Natural killer cell (primary cell): ENCODE data around the gene MUC5AC. TPM values are rescaled to one million over a fixed set of nuclear protein-coding genes. Genes with fewer than 3 reads are reported as not detected.

Experiments used
- ATAC-seq, 3 donors: fragments of 150-1000 bp in 2 of 3; fragments of 200-7000 bp in 1 of 3; cut with Tn5 transposase; 1 replicate in 1 of 3; 2 replicates in 2 of 3; pipeline ENCODE4 v1.10.0; 2021; ENCODE audit warnings: mild to moderate bottlenecking in 2 of 3, moderate library complexity in 2 of 3
- DNase-seq, 2 donors: peaks; one replicate each; pipeline versions ENCODE4 v3.0.0 to v3.0.0-alpha.2; 2013 to 2021; ENCODE audit warnings: mixed read lengths in 1 of 2
- H3K27ac ChIP-seq: one replicate; pipeline ENCODE4 v1.5.1; 2013; ENCODE audit warnings: mild to moderate bottlenecking, low read length
- H3K27me3 ChIP-seq: one replicate; pipeline ENCODE4 v1.6.1; 2013; ENCODE audit warnings: low read length; ENCODE audit not compliant: control insufficient read depth, insufficient read depth
- H3K36me3 ChIP-seq: one replicate; pipeline ENCODE4 v1.6.1; 2013; ENCODE audit warnings: low read length; ENCODE audit not compliant: control insufficient read depth, insufficient read depth
- H3K4me1 ChIP-seq: one replicate; pipeline ENCODE4 v1.6.1; 2013; ENCODE audit warnings: low read length; ENCODE audit not compliant: control insufficient read depth, insufficient read depth
- H3K4me3 ChIP-seq: one replicate; pipeline ENCODE4 v1.5.1; 2013; ENCODE audit warnings: low read length
- H3K9me3 ChIP-seq: one replicate; pipeline ENCODE4 v1.6.1; 2013; ENCODE audit warnings: low read length; ENCODE audit not compliant: control insufficient read depth, insufficient read depth
- H3K27ac Mint-ChIP-seq, 2 donors: one replicate each; pipeline ENCODE4 v1.8.0; 2022; ENCODE audit warnings: mild to moderate bottlenecking in 2 of 2, mixed read lengths in 2 of 2, moderate library complexity in 1 of 2
- H3K27me3 Mint-ChIP-seq, 2 donors: one replicate each; pipeline ENCODE4 v1.8.0; 2022; ENCODE audit warnings: low read depth in 2 of 2, mixed read lengths in 2 of 2
- H3K36me3 Mint-ChIP-seq: one replicate; pipeline ENCODE4 v1.8.0; 2022; ENCODE audit warnings: mixed read lengths
- H3K4me1 Mint-ChIP-seq, 2 donors: one replicate each; pipeline ENCODE4 v1.8.0; 2022; ENCODE audit warnings: mixed read lengths in 2 of 2
- H3K4me3 Mint-ChIP-seq: one replicate; pipeline ENCODE4 v1.8.0; 2022; ENCODE audit warnings: mild to moderate bottlenecking, moderate library complexity, mixed read lengths
- H3K9me3 Mint-ChIP-seq, 2 donors: one replicate each; pipeline ENCODE4 v1.8.0; 2022; ENCODE audit warnings: mixed read lengths in 2 of 2
- CTCF ChIP-seq: fragments of 200-600 bp; IDR thresholded peaks from one replicate; pipeline ENCODE4 v1.8.0; 2022; ENCODE audit warnings: antibody characterized with exemption
- WGBS: methylation state at CpG from one replicate; pipeline ENCODE4 v1.1.7; 2013; ENCODE audit warnings: missing lambda C conversion rate; ENCODE audit not compliant: insufficient coverage; 5-methylcytosine and 5-hydroxymethylcytosine counted together
- intact Hi-C: fragments of 100-400 bp; cut with micrococcal nuclease; formaldehyde crosslinking; loops from one replicate; pipeline ENCODE4 v1.14.2; 2022
- total RNA-seq, 4 donors: library from RNA; stranded (reverse); fragments of 120-200 nt in 1 of 4; gene quantifications; one replicate each; pipeline versions ENCODE4 v1.2.3 to v1.2.4, GENCODE V29; 2013 to 2022

The MUC5AC gene
- total RNA-seq, 3 donors from 2014 or later (not counting 1 experiment from before 2014, with no cell fraction given) = not detected

GRCh38 chr11:1218788-1219445, 61.2 kb downstream of the MUC5AC start:
- no peak overlapping the region for H3K27ac ChIP-seq
- peaks cover 0 to 2% of the 10 kb centered on the region in 2 donors for H3K27me3 Mint-ChIP-seq
- H3K36me3 ChIP-seq = no peaks in the 10 kb centered on the region
- no peaks in the 10 kb centered on the region for H3K9me3 Mint-ChIP-seq
- no peak overlapping the region for H3K27ac Mint-ChIP-seq
- WGBS = 87% methylated on average over 16 of the region's 16 CpGs
- no peak overlapping the region for H3K4me3 ChIP-seq
- H3K4me1 ChIP-seq = no peaks in the 10 kb centered on the region
- no peaks in the 10 kb centered on the region for H3K36me3 Mint-ChIP-seq
- no peak for DNase-seq
- no peaks in the 10 kb centered on the region for H3K27me3 ChIP-seq
- no peak for ATAC-seq
- H3K4me3 Mint-ChIP-seq = no peak overlapping the region
- intact Hi-C loops = no loop called here
- H3K9me3 ChIP-seq = no peaks in the 10 kb centered on the region
- H3K4me1 Mint-ChIP-seq = no peaks in the 10 kb centered on the region
- TF ChIP-seq CTCF = no peak

DNA sequence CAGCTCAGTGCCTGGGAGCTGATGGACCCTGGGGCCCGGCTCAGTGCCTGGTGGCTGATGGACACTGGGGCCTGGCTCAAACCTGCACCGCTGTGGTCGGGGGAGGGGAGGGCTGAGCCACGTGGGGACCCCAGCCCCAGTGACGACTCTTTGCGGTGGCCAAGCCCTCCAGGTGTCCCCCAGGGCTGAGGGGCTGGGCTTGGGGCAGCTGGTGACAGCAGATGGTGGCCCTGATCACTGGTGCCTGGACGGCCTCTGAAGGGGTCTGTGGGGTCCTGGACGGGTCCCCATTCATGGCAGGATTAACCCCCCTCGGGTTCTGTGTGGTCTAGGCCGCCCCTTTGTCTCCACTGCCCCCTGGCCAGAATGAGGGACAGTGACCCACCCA, 61.7 kb downstream of the MUC5AC start:
- Histone ChIP-seq H3K36me3 (no peaks in the 10 kb centered on the region), H3K27ac (no peak overlapping the region), H3K9me3 (no peaks in the 10 kb centered on the region), H3K4me3 (no peak overlapping the region), H3K27me3 (no peaks in the 10 kb centered on the region), H3K4me1 (no peaks in the 10 kb centered on the region)
- H3K9me3 Mint-ChIP-seq = no peaks in the 10 kb centered on the region
- no peak for ATAC-seq
- no peaks in the 10 kb centered on the region for H3K36me3 Mint-ChIP-seq
- no peak for TF ChIP-seq CTCF
- 74% methylated on average over 10 of the region's 10 CpGs for WGBS
- H3K4me3 Mint-ChIP-seq = no peak overlapping the region
- no peaks in the 10 kb centered on the region for H3K4me1 Mint-ChIP-seq
- DNase-seq = no peak
- no peaks in the 10 kb centered on the region for H3K27me3 Mint-ChIP-seq
- intact Hi-C loops = no loop called here
- no peak overlapping the region for H3K27ac Mint-ChIP-seq

DNA sequence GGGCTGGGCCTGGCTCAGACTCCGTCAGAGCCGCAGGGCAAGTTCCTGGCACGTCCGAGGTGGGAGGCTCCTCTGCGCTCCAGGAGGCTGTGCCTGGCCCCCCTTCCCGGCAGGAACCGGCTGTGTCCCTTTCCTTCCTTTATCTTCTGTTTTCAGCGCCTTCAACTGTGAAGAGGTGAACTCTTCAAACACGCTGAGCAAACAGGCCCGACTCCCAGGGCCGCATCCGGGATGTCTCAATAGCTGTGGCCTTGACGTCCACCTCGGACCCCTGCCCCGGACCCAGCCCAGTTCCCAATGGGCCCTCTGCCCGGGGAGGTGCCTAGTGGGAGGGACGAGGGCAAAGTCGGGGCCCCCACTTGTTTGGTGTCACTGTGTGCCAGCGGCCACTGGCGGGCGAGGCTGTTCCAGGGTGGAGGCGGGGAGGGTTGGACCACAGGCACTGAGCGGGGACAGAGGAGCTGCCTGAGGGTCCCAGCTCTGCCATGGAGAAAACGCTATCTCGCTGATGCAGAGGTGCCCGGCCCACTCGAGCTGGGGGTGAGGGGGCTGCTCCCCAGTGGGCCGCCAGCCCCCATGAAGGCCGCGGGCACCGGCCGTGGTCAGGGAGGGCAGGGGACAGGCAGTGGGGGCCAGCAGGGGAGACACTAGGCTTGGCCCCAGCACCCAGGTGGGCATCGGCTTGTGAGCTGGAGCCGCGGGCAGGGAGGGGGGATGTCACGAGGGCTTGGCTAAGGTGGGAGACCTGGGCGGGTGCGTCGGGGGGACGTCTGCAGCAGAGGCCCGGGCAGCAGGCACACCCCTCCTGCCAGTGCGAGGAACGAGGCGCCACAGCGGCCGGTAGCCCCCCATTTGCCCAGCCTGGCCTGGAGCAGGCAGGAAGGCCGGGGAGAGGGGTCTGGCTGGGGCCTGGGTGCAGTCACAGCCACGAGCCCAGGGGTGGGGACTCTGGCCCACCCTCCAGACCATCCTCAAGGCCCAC, 62.4 kb downstream of the MUC5AC start:
- ATAC-seq = no peak
- no peak overlapping the region for H3K4me3 ChIP-seq
- WGBS = 68% methylated on average over 48 of the region's 48 CpGs
- Mint-ChIP-seq H3K4me3 (no peak overlapping the region), H3K27ac (no peak overlapping the region), H3K4me1 (no peaks in the 10 kb centered on the region), H3K27me3 (no peaks in the 10 kb centered on the region), H3K9me3 (no peaks in the 10 kb centered on the region), H3K36me3 (no peaks in the 10 kb centered on the region)
- no peak for TF ChIP-seq CTCF
- H3K9me3 ChIP-seq = no peaks in the 10 kb centered on the region
- no peaks in the 10 kb centered on the region for H3K27me3 ChIP-seq
- DNase-seq = no peak
- no peaks in the 10 kb centered on the region for H3K4me1 ChIP-seq
- intact Hi-C loops = no loop called here
- H3K27ac ChIP-seq = no peak overlapping the region
- H3K36me3 ChIP-seq = no peaks in the 10 kb centered on the region
